H1 (cell line): ENCODE measurements around the gene OSBPL3.

Experiments used
- CHD1 ChIP-seq: IDR thresholded peaks from 2 replicates; pipeline ENCODE4 v1.6.1; 2012; ENCODE audit warnings: low read depth, low read length, improper control_type of control experiment
- CTCF ChIP-seq, 3 experiments: IDR thresholded peaks; 1 replicate in 2 of 3; 2 replicates in 1 of 3; pipeline versions ENCODE4 v1.5.1 to v1.6.1; 2011; ENCODE audit warnings: low read length in 3 of 3, mild to moderate bottlenecking in 3 of 3, inconsistent platforms in 2 of 3, low read depth in 1 of 3, moderate library complexity in 1 of 3; ENCODE audit not compliant: insufficient read depth in 1 of 3; ENCODE audit errors: control extremely low read depth in 1 of 3
- TBP ChIP-seq: IDR thresholded peaks from 2 replicates; pipeline ENCODE4 v1.6.1; 2011; ENCODE audit warnings: low read depth, low read length, improper control_type of control experiment

GRCh38 chr7:24840563-24840962 lies 139.4 kb downstream of the OSBPL3 start:
- TF ChIP-seq TBP, result no peak
- no peak for TF ChIP-seq CTCF (IDR thresholded peaks at IDR 0.05; ENCODE audit: control extremely low read depth in 1 of 3, insufficient read depth in 1 of 3, low read depth in 1 of 3, low read length in 3 of 3)
- TF ChIP-seq CHD1, result no peak
